Endothelial cell of umbilical vein (primary cell): ENCODE data around the gene CDK9. TPM values are rescaled to one million over a fixed set of nuclear protein-coding genes. Genes with fewer than 3 reads are reported as not detected.

ENCODE experiments used
- BruUV-seq: library from RNA; stranded (reverse); fragments of 400-500 nt; replicated peaks from 2 replicates; lab custom pipeline; 2021; lab: Mats Ljungman, UMichigan
- CTCF ChIA-PET: fragments of 300-600, 350-600 bp; sonication (Branson Sonifier 250); formaldehyde crosslinking; loops from one replicate; lab custom pipeline; 2021; ENCODE audit warnings: antibody characterized with exemption, inconsistent platforms; lab: Charles Lee
- POLR2A ChIA-PET: fragments of 300-600, 350-600 bp; sonication (Branson Sonifier 250); formaldehyde crosslinking; loops from one replicate; lab custom pipeline; 2021; ENCODE audit warnings: antibody characterized with exemption, inconsistent platforms; lab: Charles Lee
- DNase-seq: peaks from one replicate; pipeline ENCODE4 v3.0.0-alpha.2; 2011; ENCODE audit warnings: low read depth, low spot score
- FAIRE-seq: peaks from 2 replicates; lab custom pipeline; 2011; peaks lifted over from hg19 to GRCh38; lab: Jason Lieb, UNC
- H2AFZ ChIP-seq: 2 replicates; pipeline ENCODE4 v1.6.0; 2012; ENCODE audit warnings: low read depth, low read length, control low read depth, inconsistent platforms
- H3K27ac ChIP-seq: 2 replicates; pipeline ENCODE4 v1.5.1; 2011; ENCODE audit warnings: low read depth, mild to moderate bottlenecking, control low read depth, low read length, moderate library complexity; ENCODE audit not compliant: insufficient read depth
- H3K27me3 ChIP-seq, 2 experiments: 2 replicates each; pipeline versions ENCODE4 v1.6.0 to v1.6.1; 2011; ENCODE audit warnings: low read length in 2 of 2, mixed read lengths in 1 of 2; ENCODE audit not compliant: control insufficient read depth in 2 of 2, insufficient read depth in 2 of 2
- H3K36me3 ChIP-seq, 2 experiments: 2 replicates in 1 of 2; 3 replicates in 1 of 2; pipeline ENCODE4 v1.5.1; 2011; ENCODE audit warnings: low read length in 2 of 2, mild to moderate bottlenecking in 1 of 2, moderate library complexity in 1 of 2; ENCODE audit not compliant: control insufficient read depth in 2 of 2, insufficient read depth in 2 of 2; ENCODE audit errors: extremely low read depth in 1 of 2
- H3K4me1 ChIP-seq: 3 replicates; pipeline ENCODE4 v1.5.1; 2011; ENCODE audit warnings: mild to moderate bottlenecking, low read length; ENCODE audit not compliant: control insufficient read depth, insufficient read depth; ENCODE audit errors: extremely low read depth
- H3K4me2 ChIP-seq: 2 replicates; pipeline ENCODE4 v1.6.1; 2011; ENCODE audit warnings: low read length, control low read depth, mixed read lengths; ENCODE audit not compliant: insufficient read depth
- H3K4me3 ChIP-seq, 3 experiments: fragments of 200-600 bp in 1 of 3; sonication (generic), shearing (Covaris generic) in 1 of 3; replicated peaks in 1 of 3; 2 replicates each; pipeline ENCODE4 v1.5.1; 2011 to 2016; ENCODE audit warnings: control low read depth in 3 of 3, low read length in 3 of 3, mild to moderate bottlenecking in 2 of 3, inconsistent platforms in 1 of 3, low read depth in 1 of 3, moderate library complexity in 1 of 3; ENCODE audit not compliant: insufficient read depth in 1 of 3
- H3K79me2 ChIP-seq: 2 replicates; pipeline ENCODE4 v1.6.0; 2012; ENCODE audit warnings: low read length, inconsistent platforms; ENCODE audit not compliant: control insufficient read depth, insufficient read depth
- H3K9ac ChIP-seq: replicated peaks from 2 replicates; pipeline ENCODE3; 2011; ENCODE audit warnings: low read length, control low read depth; ENCODE audit not compliant: insufficient read depth; ENCODE audit errors: extremely low read depth
- H3K9me1 ChIP-seq: replicated peaks from 3 replicates; pipeline ENCODE4 v1.6.0; 2011; ENCODE audit warnings: mild to moderate bottlenecking, low read length; ENCODE audit not compliant: control insufficient read depth, insufficient read depth; ENCODE audit errors: extremely low read depth
- H3K9me3 ChIP-seq: replicated peaks from 2 replicates; pipeline ENCODE4 v1.5.1; 2012; ENCODE audit warnings: low read length, inconsistent platforms; ENCODE audit not compliant: control insufficient read depth, insufficient read depth
- H4K20me1 ChIP-seq: replicated peaks from 2 replicates; pipeline ENCODE3; 2011; ENCODE audit warnings: mild to moderate bottlenecking, low read length; ENCODE audit not compliant: control insufficient read depth, insufficient read depth; ENCODE audit errors: extremely low read depth
- JUN ChIP-seq: IDR thresholded peaks from 2 replicates; pipeline ENCODE4 v1.6.1; 2011; ENCODE audit warnings: borderline replicate concordance, low read depth; ENCODE audit not compliant: insufficient read length, insufficient read depth
- MYC ChIP-seq: IDR thresholded peaks from one replicate; pipeline ENCODE4 v1.6.1; 2011; ENCODE audit warnings: mild to moderate bottlenecking, low read depth, low read length
- POLR2AphosphoS5 ChIP-seq: IDR thresholded peaks from 2 replicates; pipeline ENCODE4 v1.6.1; 2012; ENCODE audit warnings: low read depth, mild to moderate bottlenecking, control low read depth, low read length, moderate library complexity; ENCODE audit not compliant: insufficient read depth
- dilution Hi-C: fragments of 300-500 bp; cut with MboI; formaldehyde crosslinking; loops from one replicate; pipeline ENCODE4 v1.15.0; 2019; ENCODE audit warnings: low sequenced_read_pairs; ENCODE audit not compliant: extremely low pct_ligation_motif_present
- intact Hi-C: fragments of 100-400 bp; cut with micrococcal nuclease; formaldehyde crosslinking; loops from one replicate; pipeline ENCODE4 v1.10.0; 2022
- polyA plus RNA-seq, 4 experiments: library from polyadenylated mRNA; depleted of rRNA in 3 of 4; stranded (reverse) in 3 of 4; unstranded in 1 of 4; fragments of >200 nt; gene quantifications; 2 replicates each; pipeline versions ENCODE4 v1.2.1 to v1.2.3, GENCODE V29; 2011 to 2012; ENCODE audit warnings: missing spikeins in 1 of 4
- total RNA-seq: library from RNA; stranded (reverse); gene quantifications from 2 replicates; pipeline ENCODE4 v1.2.3, GENCODE V29; 2021
- TF ChIP-seq, protein P1 (sequence below), 2 donors: IDR thresholded peaks; 1 replicate in 1 of 2; 2 replicates in 1 of 2; pipeline ENCODE4 v1.5.1; 2011; ENCODE audit warnings: low read length in 2 of 2, mild to moderate bottlenecking in 2 of 2, moderate library complexity in 2 of 2, control low read depth in 1 of 2, inconsistent platforms in 1 of 2, low read depth in 1 of 2; ENCODE audit not compliant: insufficient read depth in 1 of 2; ENCODE audit errors: extremely low read depth in 1 of 2
- TF ChIP-seq, protein P2 (sequence below): IDR thresholded peaks from 2 replicates; pipeline ENCODE4 v1.6.1; 2011; ENCODE audit not compliant: insufficient read depth, insufficient read length

Gene CDK9
- total and polyA plus RNA-seq, 2 donors (not counting 3 experiments of a cell fraction or from before 2014, with no cell fraction given), result 92.2 to 124 TPM

GRCh38 chr9:127792417-127793031 is 6.7 kb downstream of the CDK9 start:
- no peak for DNase-seq
- Histone ChIP-seq H3K4me3 (no peak overlapping the region), H3K9me3 (no peaks in the 10 kb centered on the region), H2AFZ (no peak overlapping the region), H3K27me3 (no peaks in the 10 kb centered on the region), H3K4me1 (peaks cover 17% of the 10 kb centered on the region), H3K79me2 (peaks cover 36% of the 10 kb centered on the region), H3K9me1 (no peaks in the 10 kb centered on the region), H4K20me1 (no peaks in the 10 kb centered on the region), H3K9ac (no peak overlapping the region), H3K36me3 (peaks cover 35 to 39% of the 10 kb centered on the region in 2 experiments), H3K27ac (no peak overlapping the region), H3K4me2 (no peak overlapping the region)
- dilution Hi-C loops (no loop called here), intact Hi-C loops (no loop called here)
- BruUV-seq, result no TSS peak
- CTCF ChIA-PET, result interaction anchor here (0.7 to 2.5 kb wide), 8 partner anchors 8 to 325 kb away, joined by 3 to 25 read pairs (median 4); partner anchors contain the start of genes ENG and TOR2A
- no peak for TF ChIP-seq JUN
- TF ChIP-seq, protein P1, sequence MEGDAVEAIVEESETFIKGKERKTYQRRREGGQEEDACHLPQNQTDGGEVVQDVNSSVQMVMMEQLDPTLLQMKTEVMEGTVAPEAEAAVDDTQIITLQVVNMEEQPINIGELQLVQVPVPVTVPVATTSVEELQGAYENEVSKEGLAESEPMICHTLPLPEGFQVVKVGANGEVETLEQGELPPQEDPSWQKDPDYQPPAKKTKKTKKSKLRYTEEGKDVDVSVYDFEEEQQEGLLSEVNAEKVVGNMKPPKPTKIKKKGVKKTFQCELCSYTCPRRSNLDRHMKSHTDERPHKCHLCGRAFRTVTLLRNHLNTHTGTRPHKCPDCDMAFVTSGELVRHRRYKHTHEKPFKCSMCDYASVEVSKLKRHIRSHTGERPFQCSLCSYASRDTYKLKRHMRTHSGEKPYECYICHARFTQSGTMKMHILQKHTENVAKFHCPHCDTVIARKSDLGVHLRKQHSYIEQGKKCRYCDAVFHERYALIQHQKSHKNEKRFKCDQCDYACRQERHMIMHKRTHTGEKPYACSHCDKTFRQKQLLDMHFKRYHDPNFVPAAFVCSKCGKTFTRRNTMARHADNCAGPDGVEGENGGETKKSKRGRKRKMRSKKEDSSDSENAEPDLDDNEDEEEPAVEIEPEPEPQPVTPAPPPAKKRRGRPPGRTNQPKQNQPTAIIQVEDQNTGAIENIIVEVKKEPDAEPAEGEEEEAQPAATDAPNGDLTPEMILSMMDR (IDR thresholded peaks at IDR 0.05; ENCODE audit: extremely low read depth in 1 of 2, insufficient read depth in 1 of 2, low read depth in 1 of 2, low read length in 2 of 2), result no peak
- TF ChIP-seq POLR2AphosphoS5, result no peak
- TF ChIP-seq, protein P2, sequence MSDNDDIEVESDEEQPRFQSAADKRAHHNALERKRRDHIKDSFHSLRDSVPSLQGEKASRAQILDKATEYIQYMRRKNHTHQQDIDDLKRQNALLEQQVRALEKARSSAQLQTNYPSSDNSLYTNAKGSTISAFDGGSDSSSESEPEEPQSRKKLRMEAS, result no peak
- no peak for TF ChIP-seq MYC
- POLR2A ChIA-PET, result interaction anchor here (0.5 to 1.1 kb wide), 5 partner anchors 10 to 234 kb away, joined by 3 to 6 read pairs (median 3); partner anchors contain the start of gene FPGS
- no peak for FAIRE-seq
